ENCODE data around the gene CBFA2T2.
"Not testable (repeated sequence)": the region's sequence is repeated elsewhere in the genome, so short reads cannot be mapped to it uniquely, and the experiment has no call there.

Gene CBFA2T2

GRCh38 chr20:33549229-33549999 lies 59.5 kb downstream of the CBFA2T2 start:
- DNase-seq (ENCODE audit: low read depth in 2 of 2), result no peak

GRCh38 chr20:33551778-33552177 lies 61.9 kb downstream of the CBFA2T2 start:
- no peak for DNase-seq (ENCODE audit: low read depth in 2 of 2)

GRCh38 chr20:33552519-33552918 lies 62.6 kb downstream of the CBFA2T2 start:
- no peak for DNase-seq (ENCODE audit: low read depth in 2 of 2)

DNA sequence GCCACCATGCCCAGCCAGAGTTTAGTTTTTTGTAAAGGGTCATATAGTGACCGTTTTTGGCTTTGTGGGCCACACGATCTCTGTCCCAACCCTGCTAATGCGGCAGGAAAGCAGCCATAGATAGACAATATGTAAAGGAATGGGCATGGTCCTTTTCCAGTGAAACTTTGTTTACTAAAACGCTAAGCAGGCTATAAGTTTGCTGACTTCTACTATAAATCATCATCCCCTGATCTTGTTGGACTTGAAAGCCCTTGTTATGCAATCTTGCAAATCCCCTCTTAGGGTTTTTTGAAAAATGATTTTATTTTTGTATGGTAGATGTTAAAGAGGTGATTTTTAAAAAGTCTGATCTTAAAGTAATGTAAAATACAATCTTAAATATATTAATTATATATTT lies 63.6 kb downstream of the CBFA2T2 start:
- DNase-seq (ENCODE audit: low read depth in 2 of 2), result no peak

- DNase-seq (ENCODE audit: low read depth in 2 of 2), result no peak
These were observed 65.1 kb downstream of the CBFA2T2 start for GRCh38 chr20:33554914-33555420.

DNA sequence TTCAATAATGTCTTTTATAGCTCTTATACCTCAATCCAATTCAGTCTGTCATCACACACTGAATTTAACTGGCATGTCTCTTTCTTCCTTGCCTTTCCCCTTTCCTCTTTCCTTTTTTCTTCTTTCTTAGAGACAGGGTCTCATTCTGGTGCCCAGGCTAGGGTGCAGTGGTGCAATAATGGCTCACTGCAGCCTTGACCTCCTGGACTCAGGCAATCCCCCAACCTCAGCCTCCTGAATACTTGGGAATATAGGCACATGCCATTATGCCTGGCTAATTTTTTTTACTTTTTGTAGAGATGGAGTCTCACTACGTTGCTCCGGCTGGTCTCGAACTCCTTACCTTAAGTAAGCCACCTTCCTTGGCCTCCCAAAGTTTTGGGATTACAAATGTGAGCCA lies 65.9 kb downstream of the CBFA2T2 start:
- no peak for DNase-seq (ENCODE audit: low read depth in 2 of 2)

GRCh38 chr20:33556246-33556645 lies 66.3 kb downstream of the CBFA2T2 start:
- no peak for DNase-seq (ENCODE audit: low read depth in 2 of 2)

GRCh38 chr20:33558348-33559144 lies 68.7 kb downstream of the CBFA2T2 start:
- DNase-seq (ENCODE audit: low read depth in 2 of 2), result no peak

- no peak for DNase-seq (ENCODE audit: low read depth in 2 of 2)
These were observed 69.3 kb downstream of the CBFA2T2 start for GRCh38 chr20:33559212-33559611.

- DNase-seq (ENCODE audit: low read depth in 2 of 2), result no peak
These were observed 70.1 kb downstream of the CBFA2T2 start for GRCh38 chr20:33560026-33560425.

DNA sequence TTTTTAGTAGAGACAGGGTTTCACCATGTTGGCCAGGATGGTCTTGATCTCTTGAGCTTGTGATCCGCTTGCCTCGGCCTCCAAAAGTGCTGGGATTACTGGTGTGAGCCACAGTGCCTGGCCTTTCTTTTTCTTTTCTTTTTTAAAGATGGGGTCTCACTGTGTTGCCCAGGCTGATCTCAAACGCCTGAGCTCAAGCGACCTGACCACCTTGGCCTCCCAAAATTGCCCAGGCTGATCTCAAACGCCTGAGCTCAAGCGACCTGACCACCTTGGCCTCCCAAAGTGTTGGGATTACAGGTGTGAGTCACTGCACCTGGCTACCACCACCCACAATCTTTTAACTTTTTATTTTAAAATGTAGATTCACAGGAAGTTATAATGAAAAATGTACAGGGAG lies 71.2 kb downstream of the CBFA2T2 start:
- DNase-seq (ENCODE audit: low read depth in 2 of 2), result not testable (repeated sequence)

DNA sequence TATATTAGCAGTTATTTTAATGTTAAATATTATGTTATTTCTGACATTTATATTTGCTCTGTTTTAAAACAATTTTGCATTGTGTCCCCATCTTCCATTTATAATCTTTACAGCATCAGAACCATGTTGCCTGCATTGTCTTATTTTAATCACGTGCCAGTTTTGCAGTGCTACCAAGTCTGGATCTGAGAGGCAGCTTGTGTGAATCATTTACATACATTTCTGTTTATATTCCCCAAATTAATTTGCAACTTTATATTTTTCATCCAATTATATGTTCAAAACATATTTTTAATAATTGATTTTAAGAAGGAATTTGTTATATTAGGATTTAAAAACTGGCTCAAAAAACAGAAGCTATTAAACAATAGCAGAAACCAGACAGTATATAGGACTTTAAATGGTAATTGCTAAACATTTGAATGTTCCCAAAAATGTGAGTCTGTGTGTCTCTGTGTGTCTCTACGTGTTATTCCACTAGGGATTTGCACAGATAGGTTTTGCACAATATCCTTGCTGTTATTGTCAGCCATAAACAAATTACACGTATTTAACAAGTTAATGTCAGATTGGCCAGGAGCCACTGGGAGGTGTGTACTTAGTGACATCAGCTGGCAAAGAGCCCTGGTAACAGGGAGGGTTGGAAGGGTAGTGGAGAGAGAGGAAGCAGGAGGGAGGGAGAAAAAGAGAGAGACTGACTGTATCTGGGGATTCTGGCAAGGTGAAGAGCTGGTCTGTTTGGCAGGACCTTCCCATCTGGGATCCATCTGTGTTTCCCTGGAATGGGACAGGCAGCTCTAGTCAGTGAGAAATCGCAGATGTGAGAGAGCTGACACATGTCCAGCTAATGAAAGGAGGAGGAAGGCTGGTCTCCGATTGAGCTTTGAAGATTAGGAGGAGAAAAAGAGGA lies 72.1 kb downstream of the CBFA2T2 start:
- DNase-seq (ENCODE audit: low read depth in 2 of 2), result no peak

- no peak for DNase-seq (ENCODE audit: low read depth in 2 of 2)
These were observed 73.9 kb downstream of the CBFA2T2 start for GRCh38 chr20:33563788-33564187.

- no peak for DNase-seq (ENCODE audit: low read depth in 2 of 2)
These were observed 77.1 kb downstream of the CBFA2T2 start for GRCh38 chr20:33566781-33567603.

GRCh38 chr20:33567949-33568348 lies 78.1 kb downstream of the CBFA2T2 start:
- no peak for DNase-seq (ENCODE audit: low read depth in 2 of 2)

- DNase-seq (ENCODE audit: low read depth in 2 of 2), result no peak
These were observed 78.5 kb downstream of the CBFA2T2 start for GRCh38 chr20:33568378-33568777.

DNA sequence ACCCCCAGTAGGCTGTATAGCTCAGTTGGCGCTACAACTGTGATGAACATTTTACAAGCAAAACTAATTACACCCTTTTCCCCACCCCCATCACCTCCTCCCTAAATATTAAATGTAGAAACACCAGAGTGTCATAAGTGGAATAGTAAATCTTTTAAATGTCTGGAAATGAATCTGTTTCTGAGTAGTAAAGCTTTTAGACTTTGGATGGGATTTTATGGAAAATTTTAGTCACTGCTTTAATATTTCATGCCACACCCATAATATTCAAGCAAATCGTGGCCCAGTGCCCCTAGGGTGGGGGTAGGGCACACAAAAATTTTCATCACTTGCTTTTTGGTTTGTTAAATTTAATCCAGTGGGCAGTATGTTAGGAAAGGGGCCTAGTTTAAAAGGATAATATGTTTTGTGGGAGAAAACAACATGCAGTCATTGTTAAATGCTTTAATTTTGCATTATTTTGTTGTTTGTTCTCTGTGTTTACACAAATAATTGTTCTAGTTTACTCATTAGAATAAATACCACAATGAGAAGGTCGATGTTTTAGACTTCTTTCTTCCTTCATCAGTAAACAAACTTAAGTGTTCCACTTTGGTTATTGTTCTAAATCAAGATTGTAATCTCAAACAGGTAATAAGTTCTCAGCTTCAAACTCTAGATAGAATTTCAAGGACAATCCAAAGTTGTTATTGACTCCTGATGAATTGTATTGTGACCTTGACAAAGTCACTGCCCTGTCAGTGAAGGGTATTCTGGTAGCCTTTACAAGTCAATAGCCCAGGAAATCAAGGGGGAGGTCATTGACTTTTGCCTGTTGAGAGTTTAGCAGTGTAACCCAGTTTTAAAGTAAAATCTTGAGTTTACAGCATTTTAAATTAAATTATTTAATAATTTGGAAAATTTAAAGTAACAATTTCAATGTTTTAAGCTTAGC lies 79.2 kb downstream of the CBFA2T2 start:
- DNase-seq (ENCODE audit: low read depth in 2 of 2), result no peak

DNA sequence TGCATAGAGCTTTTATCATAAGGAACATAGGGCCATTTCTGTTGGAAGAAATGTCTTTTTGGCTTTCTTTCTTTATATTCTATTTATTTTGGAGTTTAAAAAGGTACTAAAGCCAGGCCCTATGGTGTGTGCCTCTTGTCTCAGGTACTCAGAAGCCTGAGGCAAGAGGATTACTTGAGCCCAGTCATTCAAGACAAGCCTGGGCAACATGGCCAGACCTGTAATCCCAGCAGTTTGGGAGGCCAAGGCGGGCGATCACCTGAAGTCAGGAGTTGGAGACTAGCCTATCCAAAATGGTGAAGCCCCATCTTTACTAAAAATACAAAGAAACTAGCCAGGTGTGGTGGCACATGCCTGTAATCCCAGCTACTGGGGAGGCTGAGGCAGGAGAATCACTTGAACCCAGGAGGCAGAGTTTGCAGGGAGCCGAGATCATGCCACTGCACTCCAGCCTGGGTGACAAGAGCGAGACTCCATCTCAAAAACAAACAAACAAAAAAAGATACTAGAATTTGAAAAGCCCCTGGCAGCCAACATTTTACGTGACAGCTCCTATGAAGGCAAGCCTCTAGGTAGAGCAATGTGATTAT lies 80.0 kb downstream of the CBFA2T2 start:
- no peak for DNase-seq (ENCODE audit: low read depth in 2 of 2)

- DNase-seq (ENCODE audit: low read depth in 2 of 2), result no peak
These were observed 80.8 kb downstream of the CBFA2T2 start for GRCh38 chr20:33570743-33571142.
